ENCODE results near the gene AIMP1.

DNA sequence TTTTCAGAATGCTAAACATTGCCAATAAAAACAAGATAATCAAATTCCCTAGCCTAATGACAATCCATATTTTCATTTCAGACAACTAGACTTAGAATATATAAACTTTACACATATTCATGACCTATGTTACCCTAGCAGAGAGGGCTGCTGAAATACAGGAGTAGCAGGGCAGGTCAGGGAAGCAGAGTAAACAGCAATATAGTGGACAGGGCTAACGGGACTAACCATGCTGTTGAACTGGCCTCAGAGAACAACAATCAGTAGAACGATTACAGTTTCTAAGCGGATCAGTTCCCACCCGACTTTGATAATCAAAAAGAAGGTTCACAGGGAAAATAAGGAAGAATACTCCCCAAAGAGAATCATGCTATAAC is 14.3 kb upstream of the AIMP1 start:
- TF ChIP-seq, protein P1, sequence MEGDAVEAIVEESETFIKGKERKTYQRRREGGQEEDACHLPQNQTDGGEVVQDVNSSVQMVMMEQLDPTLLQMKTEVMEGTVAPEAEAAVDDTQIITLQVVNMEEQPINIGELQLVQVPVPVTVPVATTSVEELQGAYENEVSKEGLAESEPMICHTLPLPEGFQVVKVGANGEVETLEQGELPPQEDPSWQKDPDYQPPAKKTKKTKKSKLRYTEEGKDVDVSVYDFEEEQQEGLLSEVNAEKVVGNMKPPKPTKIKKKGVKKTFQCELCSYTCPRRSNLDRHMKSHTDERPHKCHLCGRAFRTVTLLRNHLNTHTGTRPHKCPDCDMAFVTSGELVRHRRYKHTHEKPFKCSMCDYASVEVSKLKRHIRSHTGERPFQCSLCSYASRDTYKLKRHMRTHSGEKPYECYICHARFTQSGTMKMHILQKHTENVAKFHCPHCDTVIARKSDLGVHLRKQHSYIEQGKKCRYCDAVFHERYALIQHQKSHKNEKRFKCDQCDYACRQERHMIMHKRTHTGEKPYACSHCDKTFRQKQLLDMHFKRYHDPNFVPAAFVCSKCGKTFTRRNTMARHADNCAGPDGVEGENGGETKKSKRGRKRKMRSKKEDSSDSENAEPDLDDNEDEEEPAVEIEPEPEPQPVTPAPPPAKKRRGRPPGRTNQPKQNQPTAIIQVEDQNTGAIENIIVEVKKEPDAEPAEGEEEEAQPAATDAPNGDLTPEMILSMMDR (IDR thresholded peaks at IDR 0.05; ENCODE audit: poor library complexity): no peak
- no peak for TF ChIP-seq EZH2 (IDR thresholded peaks at IDR 0.05; ENCODE audit: borderline replicate concordance)
- no peak for TF ChIP-seq EZH2phosphoT487 (IDR thresholded peaks at IDR 0.05; ENCODE audit: low read depth, severe bottlenecking, unreplicated experiment)

Measured in hepatocyte (in vitro differentiated cells).